GM10266 (cell line): ENCODE measurements around the gene PLD1.

ENCODE experiments used
- DNase-seq: peaks from one replicate; pipeline ENCODE4 v3.0.0; 2012; ENCODE audit errors: extremely low spot score
- CTCF ChIP-seq: IDR thresholded peaks from 2 replicates; pipeline ENCODE4 v1.5.1; 2012; ENCODE audit warnings: mild to moderate bottlenecking, low read depth; ENCODE audit not compliant: control insufficient read depth, insufficient read depth; ENCODE audit errors: missing control alignments

Gene PLD1

GRCh38 chr3:171704002-171704401 is 106.3 kb downstream of the PLD1 start:
- peak; percentile 54 for TF ChIP-seq CTCF
- DNase-seq = peak; percentile 21

- TF ChIP-seq CTCF = no peak
- DNase-seq = no peak
These were observed 107.1 kb downstream of the PLD1 start for GRCh38 chr3:171703144-171703543.

- TF ChIP-seq CTCF = no peak
- no peak for DNase-seq
These were observed 109.6 kb downstream of the PLD1 start for GRCh38 chr3:171700653-171701052.

GRCh38 chr3:171700157-171700556 is 110.1 kb downstream of the PLD1 start:
- TF ChIP-seq CTCF = no peak

GRCh38 chr3:171699601-171700000 is 110.7 kb downstream of the PLD1 start:
- no peak for DNase-seq
- no peak for TF ChIP-seq CTCF

More at GRCh38 chr3:171700157-171700556, 110.1 kb downstream of the PLD1 start:
- no peak for DNase-seq

- no peak for DNase-seq
- TF ChIP-seq CTCF = no peak
These were observed 113.5 kb downstream of the PLD1 start for GRCh38 chr3:171696805-171697204.

- DNase-seq = no peak
- no peak for TF ChIP-seq CTCF
These were observed 114.9 kb downstream of the PLD1 start for GRCh38 chr3:171695426-171695825.
